ENCODE measurements around the gene ENOPH1.

GRCh38 chr4:82430193-82430963, at the start of gene ENOPH1, which contains the start of gene HNRNPDL:
- no peak for TF ChIP-seq YY1 (IDR thresholded peaks at IDR 0.05; ENCODE audit: insufficient read depth, insufficient read length)
- TF ChIP-seq SUZ12 (IDR thresholded peaks at IDR 0.05; ENCODE audit: extremely low read depth, insufficient read depth, insufficient read length) = no peak

Measured in NT2/D1 (cell line).